Measurements from ENCODE around the gene CALHM6. TPM values are rescaled to one million over a fixed set of nuclear protein-coding genes. Genes with fewer than 3 reads are reported as not detected.
A peak's percentile ranks its signal among the peaks of the same experiment; 100 is the strongest.

CALHM6 gene
- total RNA-seq, 1 experiment from 2014 or later = 0.44 TPM

- peak; percentile 91 for TF ChIP-seq ARID4B (CRISPR knock-in tag; IDR thresholded peaks at IDR 0.05; ENCODE audit: borderline replicate concordance)
- TF ChIP-seq, protein P1, sequence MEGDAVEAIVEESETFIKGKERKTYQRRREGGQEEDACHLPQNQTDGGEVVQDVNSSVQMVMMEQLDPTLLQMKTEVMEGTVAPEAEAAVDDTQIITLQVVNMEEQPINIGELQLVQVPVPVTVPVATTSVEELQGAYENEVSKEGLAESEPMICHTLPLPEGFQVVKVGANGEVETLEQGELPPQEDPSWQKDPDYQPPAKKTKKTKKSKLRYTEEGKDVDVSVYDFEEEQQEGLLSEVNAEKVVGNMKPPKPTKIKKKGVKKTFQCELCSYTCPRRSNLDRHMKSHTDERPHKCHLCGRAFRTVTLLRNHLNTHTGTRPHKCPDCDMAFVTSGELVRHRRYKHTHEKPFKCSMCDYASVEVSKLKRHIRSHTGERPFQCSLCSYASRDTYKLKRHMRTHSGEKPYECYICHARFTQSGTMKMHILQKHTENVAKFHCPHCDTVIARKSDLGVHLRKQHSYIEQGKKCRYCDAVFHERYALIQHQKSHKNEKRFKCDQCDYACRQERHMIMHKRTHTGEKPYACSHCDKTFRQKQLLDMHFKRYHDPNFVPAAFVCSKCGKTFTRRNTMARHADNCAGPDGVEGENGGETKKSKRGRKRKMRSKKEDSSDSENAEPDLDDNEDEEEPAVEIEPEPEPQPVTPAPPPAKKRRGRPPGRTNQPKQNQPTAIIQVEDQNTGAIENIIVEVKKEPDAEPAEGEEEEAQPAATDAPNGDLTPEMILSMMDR (IDR thresholded peaks at IDR 0.05) = no peak
- TF ChIP-seq SP1 (CRISPR knock-in tag; conservative IDR thresholded peaks at IDR 0.05) = peak; percentile 69; the same call in 1 of the 2 replicates
- TF ChIP-seq GRHL2 (CRISPR knock-in tag; IDR thresholded peaks at IDR 0.05; ENCODE audit: insufficient replicate concordance, severe bottlenecking) = no peak
- no peak for TF ChIP-seq CDX4 (CRISPR knock-in tag; IDR thresholded peaks at IDR 0.05; ENCODE audit: borderline replicate concordance)
- peak; percentile 98 for TF ChIP-seq FOXP4 (CRISPR knock-in tag; IDR thresholded peaks at IDR 0.05)
- TF ChIP-seq ZBTB43 (CRISPR knock-in tag; IDR thresholded peaks at IDR 0.05) = peak; percentile 94
- peak; percentile 92; the same call in 1 of the 2 replicates for TF ChIP-seq ZNF138 (CRISPR knock-in tag; conservative IDR thresholded peaks at IDR 0.05)
- TF ChIP-seq, protein P2, sequence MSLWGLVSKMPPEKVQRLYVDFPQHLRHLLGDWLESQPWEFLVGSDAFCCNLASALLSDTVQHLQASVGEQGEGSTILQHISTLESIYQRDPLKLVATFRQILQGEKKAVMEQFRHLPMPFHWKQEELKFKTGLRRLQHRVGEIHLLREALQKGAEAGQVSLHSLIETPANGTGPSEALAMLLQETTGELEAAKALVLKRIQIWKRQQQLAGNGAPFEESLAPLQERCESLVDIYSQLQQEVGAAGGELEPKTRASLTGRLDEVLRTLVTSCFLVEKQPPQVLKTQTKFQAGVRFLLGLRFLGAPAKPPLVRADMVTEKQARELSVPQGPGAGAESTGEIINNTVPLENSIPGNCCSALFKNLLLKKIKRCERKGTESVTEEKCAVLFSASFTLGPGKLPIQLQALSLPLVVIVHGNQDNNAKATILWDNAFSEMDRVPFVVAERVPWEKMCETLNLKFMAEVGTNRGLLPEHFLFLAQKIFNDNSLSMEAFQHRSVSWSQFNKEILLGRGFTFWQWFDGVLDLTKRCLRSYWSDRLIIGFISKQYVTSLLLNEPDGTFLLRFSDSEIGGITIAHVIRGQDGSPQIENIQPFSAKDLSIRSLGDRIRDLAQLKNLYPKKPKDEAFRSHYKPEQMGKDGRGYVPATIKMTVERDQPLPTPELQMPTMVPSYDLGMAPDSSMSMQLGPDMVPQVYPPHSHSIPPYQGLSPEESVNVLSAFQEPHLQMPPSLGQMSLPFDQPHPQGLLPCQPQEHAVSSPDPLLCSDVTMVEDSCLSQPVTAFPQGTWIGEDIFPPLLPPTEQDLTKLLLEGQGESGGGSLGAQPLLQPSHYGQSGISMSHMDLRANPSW (CRISPR knock-in tag; conservative IDR thresholded peaks at IDR 0.05; ENCODE audit: low read depth) = peak; percentile 78; the same call in 1 of the 2 replicates
- 0 out of 2 replicates have a peak, but pooled peaks have one; percentile 41 for TF ChIP-seq ATF3 (CRISPR knock-in tag; conservative IDR thresholded peaks at IDR 0.05)
- TF ChIP-seq, protein P3, sequence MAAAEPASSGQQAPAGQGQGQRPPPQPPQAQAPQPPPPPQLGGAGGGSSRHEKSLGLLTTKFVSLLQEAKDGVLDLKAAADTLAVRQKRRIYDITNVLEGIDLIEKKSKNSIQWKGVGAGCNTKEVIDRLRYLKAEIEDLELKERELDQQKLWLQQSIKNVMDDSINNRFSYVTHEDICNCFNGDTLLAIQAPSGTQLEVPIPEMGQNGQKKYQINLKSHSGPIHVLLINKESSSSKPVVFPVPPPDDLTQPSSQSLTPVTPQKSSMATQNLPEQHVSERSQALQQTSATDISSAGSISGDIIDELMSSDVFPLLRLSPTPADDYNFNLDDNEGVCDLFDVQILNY (CRISPR knock-in tag; IDR thresholded peaks at IDR 0.05) = peak; percentile 98
- TF ChIP-seq, protein P4, sequence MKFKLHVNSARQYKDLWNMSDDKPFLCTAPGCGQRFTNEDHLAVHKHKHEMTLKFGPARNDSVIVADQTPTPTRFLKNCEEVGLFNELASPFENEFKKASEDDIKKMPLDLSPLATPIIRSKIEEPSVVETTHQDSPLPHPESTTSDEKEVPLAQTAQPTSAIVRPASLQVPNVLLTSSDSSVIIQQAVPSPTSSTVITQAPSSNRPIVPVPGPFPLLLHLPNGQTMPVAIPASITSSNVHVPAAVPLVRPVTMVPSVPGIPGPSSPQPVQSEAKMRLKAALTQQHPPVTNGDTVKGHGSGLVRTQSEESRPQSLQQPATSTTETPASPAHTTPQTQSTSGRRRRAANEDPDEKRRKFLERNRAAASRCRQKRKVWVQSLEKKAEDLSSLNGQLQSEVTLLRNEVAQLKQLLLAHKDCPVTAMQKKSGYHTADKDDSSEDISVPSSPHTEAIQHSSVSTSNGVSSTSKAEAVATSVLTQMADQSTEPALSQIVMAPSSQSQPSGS (CRISPR knock-in tag; IDR thresholded peaks at IDR 0.05; ENCODE audit: borderline replicate concordance, low read depth) = peak; percentile 60; the same call in 1 of the 2 replicates
- no peak for TF ChIP-seq OVOL2 (CRISPR knock-in tag; IDR thresholded peaks at IDR 0.05; ENCODE audit: borderline replicate concordance)
- TF ChIP-seq ZNF512 (CRISPR knock-in tag; IDR thresholded peaks at IDR 0.05; ENCODE audit: borderline replicate concordance) = no peak
- TF ChIP-seq TCF7 (CRISPR knock-in tag; IDR thresholded peaks at IDR 0.05; ENCODE audit: low read depth) = peak; percentile 93; the same call in 1 of the 2 replicates
- TF ChIP-seq ZNF416 (CRISPR knock-in tag; IDR thresholded peaks at IDR 0.05) = no peak
- TF ChIP-seq NR1H2 (CRISPR knock-in tag; IDR thresholded peaks at IDR 0.05) = no peak
- TF ChIP-seq FOXK1 (CRISPR knock-in tag; IDR thresholded peaks at IDR 0.05) = peak; percentile 92
Measured at GRCh38 chr6:116461932-116462885, 1.0 kb downstream of the CALHM6 start (continued).
